Fibroblast of skin of abdomen (primary cell): Measurements from ENCODE around the gene VCP.

Source experiments
- DNase-seq: peaks from one replicate; pipeline ENCODE4 v3.0.0-alpha.2; 2013

VCP gene

GRCh38 chr9:35010351-35010958, 62.0 kb downstream of the VCP start:
- DNase-seq, result no peak
